GM23338 (cell line): ENCODE results near the gene RGCC.

Source experiments
- CREB1 ChIP-seq: fragments of 250-450 bp; sonication (Bioruptor Pico); IDR thresholded peaks from 2 replicates; pipeline ENCODE4 v1.5.0; 2020; ENCODE audit warnings: low read depth, mild to moderate bottlenecking, moderate library complexity
- CTCF ChIP-seq, 2 experiments: fragments of 200-600 bp in 1 of 2; sonication (generic) in 1 of 2; conservative IDR thresholded peaks; 2 replicates each; pipeline versions ENCODE4 v1.5.1 to v1.6.1; 2016 to 2017; ENCODE audit warnings: antibody characterized with exemption in 2 of 2, low read depth in 2 of 2, mild to moderate bottlenecking in 2 of 2, moderate library complexity in 1 of 2
- EZH2 ChIP-seq: fragments of 200-600 bp; sonication (generic); IDR thresholded peaks from one replicate; pipeline ENCODE4 v1.8.0; 2017; ENCODE audit warnings: antibody characterized with exemption, mild to moderate bottlenecking, low read depth; ENCODE audit not compliant: unreplicated experiment
- EZH2phosphoT487 ChIP-seq: fragments of 200-600 bp; sonication (generic); IDR thresholded peaks from one replicate; pipeline ENCODE4 v1.8.1; 2018; ENCODE audit warnings: antibody characterized with exemption; ENCODE audit not compliant: unreplicated experiment
- JUNB ChIP-seq: IDR thresholded peaks from one replicate; pipeline ENCODE4 v1.6.1; 2016; ENCODE audit warnings: antibody characterized with exemption; ENCODE audit not compliant: unreplicated experiment
- NANOG ChIP-seq: IDR thresholded peaks from 2 replicates; pipeline ENCODE4 v1.6.1; 2016; ENCODE audit warnings: antibody characterized with exemption, borderline replicate concordance
- POLR2AphosphoS5 ChIP-seq: IDR thresholded peaks from 2 replicates; pipeline ENCODE4 v1.6.1; 2016; ENCODE audit warnings: antibody characterized with exemption, low read depth
- TF ChIP-seq, protein P1 (sequence below): IDR thresholded peaks from 2 replicates; pipeline ENCODE4 v1.6.1; 2016; ENCODE audit warnings: antibody characterized with exemption

- TF ChIP-seq CTCF (conservative IDR thresholded peaks at IDR 0.05; ENCODE audit: low read depth in 2 of 2) (no peak), POLR2AphosphoS5 (no peak), NANOG (no peak), EZH2phosphoT487 (no peak), EZH2 (no peak), JUNB (no peak), CREB1 (CRISPR knock-in tag) (no peak)
- TF ChIP-seq, protein P1, sequence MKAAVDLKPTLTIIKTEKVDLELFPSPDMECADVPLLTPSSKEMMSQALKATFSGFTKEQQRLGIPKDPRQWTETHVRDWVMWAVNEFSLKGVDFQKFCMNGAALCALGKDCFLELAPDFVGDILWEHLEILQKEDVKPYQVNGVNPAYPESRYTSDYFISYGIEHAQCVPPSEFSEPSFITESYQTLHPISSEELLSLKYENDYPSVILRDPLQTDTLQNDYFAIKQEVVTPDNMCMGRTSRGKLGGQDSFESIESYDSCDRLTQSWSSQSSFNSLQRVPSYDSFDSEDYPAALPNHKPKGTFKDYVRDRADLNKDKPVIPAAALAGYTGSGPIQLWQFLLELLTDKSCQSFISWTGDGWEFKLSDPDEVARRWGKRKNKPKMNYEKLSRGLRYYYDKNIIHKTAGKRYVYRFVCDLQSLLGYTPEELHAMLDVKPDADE = no peak
These were observed 58.3 kb downstream of the RGCC start for GRCh38 chr13:41515491-41516139.
